Measurements from ENCODE around the gene SHPK.

SHPK gene

GRCh38 chr17:3627769-3628167 is 8.3 kb downstream of the SHPK start:
- no peak for DNase-seq (ENCODE audit: low read depth in 3 of 3)

GRCh38 chr17:3626831-3627768 is 8.9 kb downstream of the SHPK start:
- no peak for DNase-seq (ENCODE audit: low read depth in 3 of 3)

- DNase-seq (ENCODE audit: low read depth in 3 of 3), result no peak
Observed at GRCh38 chr17:3622977-3623594, 13.0 kb downstream of the SHPK start.

GRCh38 chr17:3621146-3621720 is 14.8 kb downstream of the SHPK start:
- DNase-seq (ENCODE audit: low read depth in 3 of 3), result no peak

GRCh38 chr17:3615160-3615870 is 20.7 kb downstream of the SHPK start:
- no peak for DNase-seq (ENCODE audit: low read depth in 3 of 3)

GRCh38 chr17:3613124-3613523 is 22.9 kb downstream of the SHPK start:
- DNase-seq (ENCODE audit: low read depth in 3 of 3), result no peak

GRCh38 chr17:3610523-3610922 is 25.5 kb downstream of the SHPK start:
- DNase-seq (ENCODE audit: low read depth in 3 of 3), result no peak

GRCh38 chr17:3609689-3610088 is 26.4 kb downstream of the SHPK start:
- no peak for DNase-seq (ENCODE audit: low read depth in 3 of 3)

- no peak for DNase-seq (ENCODE audit: low read depth in 3 of 3)
Observed at GRCh38 chr17:3603870-3604259, 32.2 kb downstream of the SHPK start.

GRCh38 chr17:3603119-3603869 is 32.8 kb downstream of the SHPK start:
- DNase-seq (ENCODE audit: low read depth in 3 of 3), result no peak

- DNase-seq (ENCODE audit: low read depth in 3 of 3), result peak in 1 of 3 experiments; percentile 9
Observed at GRCh38 chr17:3602499-3602898, 33.6 kb downstream of the SHPK start.

- DNase-seq (ENCODE audit: low read depth in 3 of 3), result no peak
Observed at GRCh38 chr17:3600529-3601205, 35.4 kb downstream of the SHPK start.

GRCh38 chr17:3598078-3598477 is 38.0 kb downstream of the SHPK start:
- no peak for DNase-seq (ENCODE audit: low read depth in 3 of 3)

- no peak for DNase-seq (ENCODE audit: low read depth in 3 of 3)
Observed at GRCh38 chr17:3596804-3597464, 39.1 kb downstream of the SHPK start.

GRCh38 chr17:3594976-3595375 is 41.1 kb downstream of the SHPK start:
- DNase-seq (ENCODE audit: low read depth in 3 of 3), result no peak

GRCh38 chr17:3594051-3594800 is 41.8 kb downstream of the SHPK start:
- no peak for DNase-seq (ENCODE audit: low read depth in 3 of 3)

GRCh38 chr17:3593384-3593783 is 42.7 kb downstream of the SHPK start:
- DNase-seq (ENCODE audit: low read depth in 3 of 3), result no peak

GRCh38 chr17:3592216-3592860 is 43.7 kb downstream of the SHPK start:
- DNase-seq (ENCODE audit: low read depth in 3 of 3), result no peak

GRCh38 chr17:3590768-3591167 is 45.3 kb downstream of the SHPK start:
- no peak for DNase-seq (ENCODE audit: low read depth in 3 of 3)
